Measurements from ENCODE around the gene CLIC4. TPM values are rescaled to one million over a fixed set of nuclear protein-coding genes. Genes with fewer than 3 reads are reported as not detected.

Gene CLIC4
- total RNA-seq, 1 donor: 711 TPM

DNA sequence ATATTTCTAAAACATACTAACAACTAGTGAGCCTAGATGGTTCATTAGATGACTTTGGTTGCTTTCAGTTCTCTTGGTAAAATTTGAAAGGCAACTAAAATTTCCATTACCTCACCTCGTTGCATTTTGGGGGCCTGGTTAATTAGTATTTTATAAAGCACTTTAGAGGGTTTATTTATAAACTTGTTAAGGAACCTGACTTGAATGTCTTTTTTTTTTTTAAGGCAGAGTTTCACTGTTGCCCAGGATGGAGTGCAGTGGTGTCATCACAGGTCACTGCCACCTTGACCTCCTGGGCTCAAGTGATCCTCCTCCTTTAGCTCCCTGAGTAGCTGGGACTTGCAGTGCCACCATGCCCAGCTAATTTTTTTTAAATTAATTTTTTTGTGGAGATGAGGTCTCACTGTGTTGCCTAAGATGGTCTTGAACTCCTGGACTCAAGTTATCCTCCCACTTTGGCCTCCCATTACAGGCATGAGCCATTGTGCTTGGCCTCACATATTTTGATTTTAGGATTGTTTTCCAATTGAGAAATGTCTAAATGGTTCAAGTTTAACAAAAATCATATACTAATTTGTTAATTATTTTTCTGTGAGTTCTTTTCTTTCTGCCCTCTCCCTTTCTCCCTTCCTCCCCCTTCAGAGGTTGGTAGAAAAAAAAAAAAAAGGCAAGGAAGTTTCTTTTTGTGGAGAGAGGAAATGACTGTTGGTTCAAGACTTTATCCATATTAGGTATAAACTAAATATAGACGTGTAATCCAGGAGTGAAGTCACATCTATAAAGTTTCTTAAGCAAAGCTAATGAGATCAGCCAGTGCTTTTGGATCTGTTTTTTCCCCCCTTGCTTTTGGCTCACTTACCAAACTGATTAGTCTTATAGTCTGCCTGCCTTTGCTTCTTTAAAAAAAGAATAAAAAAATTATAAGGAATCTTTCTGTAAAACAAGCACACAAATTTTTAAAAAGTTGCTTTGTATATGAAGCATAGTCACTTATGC is 24.7 kb downstream of the CLIC4 start:
- Histone ChIP-seq H4K20me1 (ENCODE audit: insufficient read depth, low read length) (peaks cover 35% of the 10 kb centered on the region), H3K4me1 (ENCODE audit: insufficient read depth, low read length) (peaks cover 62% of the 10 kb centered on the region), H3K9me3 (ENCODE audit: low read depth, low read length) (no peaks in the 10 kb centered on the region), H3K4me3 (ENCODE audit: insufficient read depth, low read length) (no peak overlapping the region), H3K79me2 (ENCODE audit: insufficient read depth, low read length) (peaks cover 95% of the 10 kb centered on the region), H3K27me3 (ENCODE audit: insufficient read depth, low read length) (no peaks in the 10 kb centered on the region), H3K27ac (ENCODE audit: low read depth, low read length) (peak overlapping the region; percentile 87), H3K36me3 (ENCODE audit: insufficient read depth, low read length) (peaks cover 26% of the 10 kb centered on the region), H3K4me2 (ENCODE audit: insufficient read depth, low read length) (peak overlapping the region; percentile 52), H2AFZ (ENCODE audit: low read length) (no peak overlapping the region)
- DNase-seq (ENCODE audit: insufficient read length, low spot score, missing footprints): no peak
- TF ChIP-seq, protein P1, sequence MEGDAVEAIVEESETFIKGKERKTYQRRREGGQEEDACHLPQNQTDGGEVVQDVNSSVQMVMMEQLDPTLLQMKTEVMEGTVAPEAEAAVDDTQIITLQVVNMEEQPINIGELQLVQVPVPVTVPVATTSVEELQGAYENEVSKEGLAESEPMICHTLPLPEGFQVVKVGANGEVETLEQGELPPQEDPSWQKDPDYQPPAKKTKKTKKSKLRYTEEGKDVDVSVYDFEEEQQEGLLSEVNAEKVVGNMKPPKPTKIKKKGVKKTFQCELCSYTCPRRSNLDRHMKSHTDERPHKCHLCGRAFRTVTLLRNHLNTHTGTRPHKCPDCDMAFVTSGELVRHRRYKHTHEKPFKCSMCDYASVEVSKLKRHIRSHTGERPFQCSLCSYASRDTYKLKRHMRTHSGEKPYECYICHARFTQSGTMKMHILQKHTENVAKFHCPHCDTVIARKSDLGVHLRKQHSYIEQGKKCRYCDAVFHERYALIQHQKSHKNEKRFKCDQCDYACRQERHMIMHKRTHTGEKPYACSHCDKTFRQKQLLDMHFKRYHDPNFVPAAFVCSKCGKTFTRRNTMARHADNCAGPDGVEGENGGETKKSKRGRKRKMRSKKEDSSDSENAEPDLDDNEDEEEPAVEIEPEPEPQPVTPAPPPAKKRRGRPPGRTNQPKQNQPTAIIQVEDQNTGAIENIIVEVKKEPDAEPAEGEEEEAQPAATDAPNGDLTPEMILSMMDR (IDR thresholded peaks at IDR 0.05; ENCODE audit: extremely low read depth, low read depth, low read length): no peak

DNA sequence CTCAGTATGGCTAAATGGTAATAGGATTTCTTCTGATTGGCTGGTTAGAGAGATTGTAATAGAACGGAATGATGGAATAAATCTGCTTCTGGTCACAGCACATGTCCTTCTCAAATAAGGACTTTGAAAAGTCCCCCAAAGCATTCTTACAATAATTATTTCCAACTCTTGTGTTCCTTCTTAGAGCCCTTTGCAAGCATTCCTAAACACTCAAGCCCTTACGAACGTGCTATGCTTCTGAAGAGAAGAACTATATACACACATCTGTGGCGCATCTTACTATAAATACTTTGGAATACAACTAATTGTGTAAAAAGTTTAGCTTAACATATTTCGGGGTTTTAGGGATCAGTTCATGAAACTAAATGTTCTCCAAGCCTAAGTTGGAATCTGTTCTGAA is 25.6 kb downstream of the CLIC4 start:
- peak overlapping the region; percentile 87 for H3K27ac ChIP-seq (ENCODE audit: low read depth, low read length)
- TF ChIP-seq, protein P1 (IDR thresholded peaks at IDR 0.05; ENCODE audit: extremely low read depth, low read depth, low read length): no peak
- peaks cover 27% of the 10 kb centered on the region for H3K36me3 ChIP-seq (ENCODE audit: insufficient read depth, low read length)
- H4K20me1 ChIP-seq (ENCODE audit: insufficient read depth, low read length): peaks cover 28% of the 10 kb centered on the region
- H2AFZ ChIP-seq (ENCODE audit: low read length): no peak overlapping the region
- DNase-seq (ENCODE audit: insufficient read length, low spot score, missing footprints): no peak
- no peak overlapping the region for H3K4me3 ChIP-seq (ENCODE audit: insufficient read depth, low read length)
- no peaks in the 10 kb centered on the region for H3K27me3 ChIP-seq (ENCODE audit: insufficient read depth, low read length)
- peaks cover 95% of the 10 kb centered on the region for H3K79me2 ChIP-seq (ENCODE audit: insufficient read depth, low read length)
- H3K4me1 ChIP-seq (ENCODE audit: insufficient read depth, low read length): peaks cover 57% of the 10 kb centered on the region
- peak overlapping the region; percentile 52 for H3K4me2 ChIP-seq (ENCODE audit: insufficient read depth, low read length)
- no peaks in the 10 kb centered on the region for H3K9me3 ChIP-seq (ENCODE audit: low read depth, low read length)

DNA sequence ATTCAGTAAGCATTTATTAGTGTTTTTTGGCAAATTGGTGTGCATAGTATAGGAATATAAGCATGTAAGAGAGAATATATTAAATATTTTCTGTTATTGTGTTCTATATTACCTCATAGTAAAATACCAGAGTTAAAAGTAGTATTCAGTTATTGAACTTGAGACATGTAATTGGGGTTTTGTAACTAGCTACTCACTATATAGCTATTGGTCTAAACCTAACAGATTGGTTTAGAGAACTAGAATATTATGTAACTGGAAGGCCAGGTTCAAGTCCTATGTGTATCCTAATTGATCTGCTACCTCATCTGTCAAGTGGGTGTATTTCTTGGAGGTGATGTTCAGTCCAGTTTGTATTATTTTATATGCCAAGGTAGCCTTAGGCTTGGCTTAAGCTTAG is 26.3 kb downstream of the CLIC4 start:
- TF ChIP-seq, protein P1 (IDR thresholded peaks at IDR 0.05; ENCODE audit: extremely low read depth, low read depth, low read length): no peak
- no peak for DNase-seq (ENCODE audit: insufficient read length, low spot score, missing footprints)

DNA sequence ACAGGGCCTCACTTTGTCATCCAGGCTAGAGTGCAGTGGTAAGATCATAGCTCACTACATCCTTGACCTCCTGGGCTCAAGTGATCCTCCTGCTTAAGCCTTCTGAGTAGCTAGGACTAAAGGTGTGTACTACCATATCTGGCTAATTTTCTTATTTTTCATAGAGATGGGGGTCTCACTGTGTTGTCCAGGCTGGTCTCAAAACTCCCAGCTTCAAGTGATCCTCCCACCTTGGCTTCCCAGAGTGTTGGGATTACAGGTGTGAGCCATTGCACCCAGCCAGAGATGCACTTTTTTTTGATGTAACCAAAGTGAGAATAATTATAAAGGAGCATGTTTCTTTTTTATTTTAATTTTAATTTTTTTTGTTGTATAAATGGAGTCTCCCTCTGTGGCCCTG is 28.4 kb downstream of the CLIC4 start:
- Histone ChIP-seq H3K4me2 (ENCODE audit: insufficient read depth, low read length) (no peak overlapping the region), H2AFZ (ENCODE audit: low read length) (no peak overlapping the region), H3K4me3 (ENCODE audit: insufficient read depth, low read length) (no peak overlapping the region), H4K20me1 (ENCODE audit: insufficient read depth, low read length) (peaks cover 45% of the 10 kb centered on the region), H3K9me3 (ENCODE audit: low read depth, low read length) (no peaks in the 10 kb centered on the region), H3K4me1 (ENCODE audit: insufficient read depth, low read length) (peaks cover 57% of the 10 kb centered on the region), H3K27me3 (ENCODE audit: insufficient read depth, low read length) (no peaks in the 10 kb centered on the region), H3K79me2 (ENCODE audit: insufficient read depth, low read length) (peaks cover 96% of the 10 kb centered on the region), H3K27ac (ENCODE audit: low read depth, low read length) (no peak overlapping the region), H3K36me3 (ENCODE audit: insufficient read depth, low read length) (peaks cover 21% of the 10 kb centered on the region)
- no peak for DNase-seq (ENCODE audit: insufficient read length, low spot score, missing footprints)
- TF ChIP-seq, protein P1 (IDR thresholded peaks at IDR 0.05; ENCODE audit: extremely low read depth, low read depth, low read length): no peak

More for the DNA sequence above, 26.3 kb downstream of the CLIC4 start:
- Histone ChIP-seq H3K9me3 (ENCODE audit: low read depth, low read length) (no peaks in the 10 kb centered on the region), H3K27ac (ENCODE audit: low read depth, low read length) (peak overlapping the region; percentile 19), H3K4me1 (ENCODE audit: insufficient read depth, low read length) (peaks cover 62% of the 10 kb centered on the region), H3K27me3 (ENCODE audit: insufficient read depth, low read length) (no peaks in the 10 kb centered on the region), H3K4me2 (ENCODE audit: insufficient read depth, low read length) (no peak overlapping the region), H2AFZ (ENCODE audit: low read length) (no peak overlapping the region), H4K20me1 (ENCODE audit: insufficient read depth, low read length) (peaks cover 32% of the 10 kb centered on the region), H3K79me2 (ENCODE audit: insufficient read depth, low read length) (peaks cover 95% of the 10 kb centered on the region), H3K36me3 (ENCODE audit: insufficient read depth, low read length) (peaks cover 27% of the 10 kb centered on the region), H3K4me3 (ENCODE audit: insufficient read depth, low read length) (no peak overlapping the region)

Data from osteoblast (primary cell).